Endothelial cell (in vitro differentiated cells): ENCODE data around the gene JAZF1. TPM values are rescaled to one million over a fixed set of nuclear protein-coding genes. Genes with fewer than 3 reads are reported as not detected.

ENCODE experiments used
- DNase-seq: peaks from one replicate; pipeline ENCODE4 v3.0.0; 2021; ENCODE audit warnings: low spot score
- H3K27ac Mint-ChIP-seq: one replicate; pipeline ENCODE4 v1.8.0; 2021; ENCODE audit warnings: mixed read lengths, inconsistent platforms; ENCODE audit not compliant: unreplicated experiment
- H3K27me3 Mint-ChIP-seq: one replicate; pipeline ENCODE4 v1.8.0; 2021; ENCODE audit warnings: mild to moderate bottlenecking, moderate library complexity, mixed read lengths, inconsistent platforms; ENCODE audit not compliant: unreplicated experiment
- H3K36me3 Mint-ChIP-seq: one replicate; pipeline ENCODE4 v1.8.0; 2021; ENCODE audit warnings: mild to moderate bottlenecking, low read depth, mixed read lengths, inconsistent platforms; ENCODE audit not compliant: unreplicated experiment
- H3K4me1 Mint-ChIP-seq: one replicate; pipeline ENCODE4 v1.8.0; 2021; ENCODE audit warnings: mild to moderate bottlenecking, mixed read lengths, inconsistent platforms; ENCODE audit not compliant: unreplicated experiment
- H3K4me3 Mint-ChIP-seq: one replicate; pipeline ENCODE4 v1.8.0; 2021; ENCODE audit warnings: mild to moderate bottlenecking, mixed read lengths, inconsistent platforms; ENCODE audit not compliant: unreplicated experiment
- H3K9me3 Mint-ChIP-seq: one replicate; pipeline ENCODE4 v1.8.0; 2021; ENCODE audit warnings: mixed read lengths, inconsistent platforms; ENCODE audit not compliant: unreplicated experiment
- CTCF ChIP-seq: fragments of 200-600 bp; sonication (generic); IDR thresholded peaks from one replicate; pipeline ENCODE4 v1.5.0; 2021; ENCODE audit warnings: antibody characterized with exemption; ENCODE audit not compliant: unreplicated experiment
- total RNA-seq: library from RNA; stranded (reverse); fragmentation: NEBNext Ultra II Directional; extraction: Animal tissue kit (Norgen Biotek cat#: 25700); gene quantifications from one replicate; pipeline ENCODE4 v1.2.1, GENCODE V29; 2021; ENCODE audit not compliant: unreplicated experiment

Gene JAZF1
- total RNA-seq, 1 donor from 2014 or later: 8.5 TPM

DNA sequence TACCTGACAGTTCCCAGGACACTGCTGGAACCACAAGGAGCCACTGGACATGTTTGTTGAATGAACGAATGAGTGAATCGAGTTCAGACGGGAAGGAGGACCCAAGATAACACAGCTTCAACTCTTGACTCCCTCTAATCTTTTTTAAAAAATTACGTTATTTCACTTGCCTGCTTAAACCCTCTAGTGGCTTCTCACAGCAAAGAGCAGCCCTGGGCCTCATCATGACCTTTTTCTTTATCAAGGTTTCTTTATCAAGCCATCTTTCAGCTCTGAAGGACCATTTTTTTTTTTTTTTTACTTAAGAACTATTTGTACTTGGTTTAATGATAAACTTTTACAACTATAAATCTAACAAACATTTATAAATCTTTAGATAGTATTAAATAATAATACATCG lies 330.1 kb downstream of the JAZF1 start:
- H3K27ac Mint-ChIP-seq: no peak overlapping the region
- H3K4me3 Mint-ChIP-seq: no peak overlapping the region
- DNase-seq: no peak

DNA sequence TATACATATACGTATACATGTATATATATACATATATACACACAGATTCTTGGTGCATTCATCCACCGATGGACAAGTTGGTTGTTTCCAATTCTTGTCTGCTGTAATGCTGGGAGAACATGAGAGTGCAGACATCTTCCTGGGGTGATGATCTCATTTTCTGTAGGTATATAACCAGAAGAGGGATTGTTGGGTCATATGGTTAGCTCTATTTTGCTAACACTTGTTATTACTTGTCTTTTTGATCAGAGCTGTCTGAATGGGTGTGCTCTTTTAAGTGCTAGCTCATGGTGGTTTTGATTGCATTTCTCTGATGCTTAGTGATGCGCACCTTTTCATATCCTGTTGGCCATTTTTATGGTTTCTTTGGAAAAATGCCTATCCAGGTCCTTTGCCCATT lies 334.2 kb downstream of the JAZF1 start:
- no peak overlapping the region for H3K4me3 Mint-ChIP-seq
- no peak for TF ChIP-seq CTCF
- no peak overlapping the region for H3K27ac Mint-ChIP-seq
- DNase-seq: no peak
- H3K36me3 Mint-ChIP-seq: no peaks in the 10 kb centered on the region
- peaks cover 7% of the 10 kb centered on the region for H3K27me3 Mint-ChIP-seq
- H3K9me3 Mint-ChIP-seq: no peaks in the 10 kb centered on the region
- peaks cover 17% of the 10 kb centered on the region for H3K4me1 Mint-ChIP-seq

More for the DNA sequence above, 330.1 kb downstream of the JAZF1 start:
- Mint-ChIP-seq H3K4me1 (no peaks in the 10 kb centered on the region), H3K36me3 (peaks cover 10% of the 10 kb centered on the region), H3K9me3 (peaks cover 6% of the 10 kb centered on the region), H3K27me3 (peaks cover 5% of the 10 kb centered on the region)
- no peak for TF ChIP-seq CTCF

DNA sequence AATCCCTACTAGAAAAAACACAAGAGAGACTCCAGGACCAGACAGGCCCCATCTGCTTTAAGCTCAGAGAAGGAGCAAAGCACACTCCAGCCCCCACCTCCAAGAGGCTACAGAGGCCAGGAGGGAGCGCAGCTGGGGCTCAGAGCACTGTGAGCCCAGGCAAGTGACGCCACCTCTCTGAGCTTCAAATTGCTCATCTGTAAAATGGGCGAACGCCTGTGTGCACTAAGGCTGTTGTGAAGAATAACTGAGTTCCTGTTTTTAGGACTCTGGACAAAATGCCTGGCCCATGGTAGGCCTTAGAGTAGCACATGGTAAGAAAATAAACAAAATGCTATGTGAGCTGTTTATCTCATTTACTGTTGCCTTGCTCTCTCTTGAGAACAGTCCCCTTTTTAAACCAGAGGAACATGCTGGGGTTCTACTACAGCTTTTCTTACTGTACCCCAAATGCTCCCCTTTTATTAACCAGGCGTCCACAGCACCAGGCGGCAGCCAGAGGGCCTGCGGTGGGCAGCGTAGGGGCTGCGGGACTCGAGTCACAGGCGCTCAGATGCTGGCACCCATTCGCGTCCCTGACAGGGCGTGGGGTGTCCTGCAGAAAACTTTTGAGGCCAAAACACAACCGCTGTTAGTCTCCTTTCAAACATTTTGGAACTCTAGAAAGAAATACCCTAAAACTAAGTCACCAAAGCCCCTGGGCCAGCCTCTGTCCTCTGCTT lies 336.9 kb downstream of the JAZF1 start:
- DNase-seq: no peak
- Mint-ChIP-seq H3K4me1 (peaks cover 41% of the 10 kb centered on the region), H3K27me3 (peaks cover 7% of the 10 kb centered on the region), H3K4me3 (no peak overlapping the region), H3K27ac (no peak overlapping the region), H3K36me3 (no peaks in the 10 kb centered on the region), H3K9me3 (no peaks in the 10 kb centered on the region)
- no peak for TF ChIP-seq CTCF

- peaks cover 49% of the 10 kb centered on the region for H3K4me1 Mint-ChIP-seq
- DNase-seq: no peak
- no peak overlapping the region for H3K4me3 Mint-ChIP-seq
- H3K9me3 Mint-ChIP-seq: no peaks in the 10 kb centered on the region
- H3K27ac Mint-ChIP-seq: no peak overlapping the region
- no peak for TF ChIP-seq CTCF
- H3K27me3 Mint-ChIP-seq: peaks cover 7% of the 10 kb centered on the region
- H3K36me3 Mint-ChIP-seq: no peaks in the 10 kb centered on the region
Measured at GRCh38 chr7:27842851-27843250, 337.7 kb downstream of the JAZF1 start.

DNA sequence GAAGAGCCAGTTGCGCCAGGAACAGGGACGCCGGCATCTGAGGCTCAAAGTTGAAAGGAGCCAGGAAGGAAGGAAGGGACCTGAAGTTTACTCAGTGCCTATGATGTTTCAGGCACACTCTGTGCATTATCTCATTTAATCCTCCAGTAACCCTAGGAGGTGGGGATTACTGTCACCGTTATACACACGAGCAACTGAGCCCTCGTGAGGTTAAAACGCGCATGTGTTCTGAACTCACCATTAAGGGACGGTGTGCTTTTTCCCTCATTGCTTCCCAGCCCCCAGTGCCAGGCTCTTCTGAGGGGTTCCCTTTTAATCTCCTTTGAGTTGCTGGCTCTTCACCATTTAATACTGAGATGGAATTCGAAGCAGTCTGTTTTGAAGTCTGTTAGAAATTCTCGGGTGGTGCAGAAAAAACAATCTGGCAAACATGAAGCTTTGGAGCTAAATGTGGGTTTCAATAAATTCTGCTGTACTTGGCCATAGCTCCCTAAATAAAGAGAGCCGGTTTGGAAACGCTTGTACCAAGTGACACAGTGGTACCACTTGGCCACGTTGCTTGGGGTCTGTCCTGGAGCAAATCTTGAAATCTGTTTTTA lies 338.4 kb downstream of the JAZF1 start:
- no peaks in the 10 kb centered on the region for H3K9me3 Mint-ChIP-seq
- H3K4me1 Mint-ChIP-seq: peaks cover 55% of the 10 kb centered on the region
- H3K36me3 Mint-ChIP-seq: no peaks in the 10 kb centered on the region
- peaks cover 7% of the 10 kb centered on the region for H3K27me3 Mint-ChIP-seq
- TF ChIP-seq CTCF: no peak
- no peak overlapping the region for H3K27ac Mint-ChIP-seq
- H3K4me3 Mint-ChIP-seq: no peak overlapping the region
- DNase-seq: no peak
